ENCODE data around the gene RER1.

The RER1 gene

GRCh38 chr1:2388004-2388913 is 3.4 kb upstream of the RER1 start:
- DNase-seq (ENCODE audit: low read depth in 2 of 3, low spot score in 2 of 3) = no peak

- DNase-seq (ENCODE audit: low read depth in 2 of 3, low spot score in 2 of 3) = no peak
Observed at GRCh38 chr1:2389644-2390043, 2.0 kb upstream of the RER1 start.

- no peak for DNase-seq (ENCODE audit: low read depth in 2 of 3, low spot score in 2 of 3)
Observed at GRCh38 chr1:2391931-2392509, 379 bp downstream of the RER1 start.

GRCh38 chr1:2392686-2393085 is 1.0 kb downstream of the RER1 start:
- DNase-seq (ENCODE audit: low read depth in 2 of 3, low spot score in 2 of 3) = no peak

GRCh38 chr1:2393471-2393877 is 1.8 kb downstream of the RER1 start:
- DNase-seq (ENCODE audit: low read depth in 2 of 3, low spot score in 2 of 3) = no peak

- DNase-seq (ENCODE audit: low read depth in 2 of 3, low spot score in 2 of 3) = no peak
Observed at GRCh38 chr1:2394220-2394619, 2.6 kb downstream of the RER1 start.

GRCh38 chr1:2394761-2395160 is 3.1 kb downstream of the RER1 start:
- no peak for DNase-seq (ENCODE audit: low read depth in 2 of 3, low spot score in 2 of 3)

GRCh38 chr1:2395245-2395644 is 3.6 kb downstream of the RER1 start:
- no peak for DNase-seq (ENCODE audit: low read depth in 2 of 3, low spot score in 2 of 3)

- DNase-seq (ENCODE audit: low read depth in 2 of 3, low spot score in 2 of 3) = no peak
Observed at GRCh38 chr1:2396059-2396458, 4.4 kb downstream of the RER1 start.

GRCh38 chr1:2396476-2396875 is 4.8 kb downstream of the RER1 start:
- no peak for DNase-seq (ENCODE audit: low read depth in 2 of 3, low spot score in 2 of 3)

GRCh38 chr1:2397007-2397679 is 5.5 kb downstream of the RER1 start:
- DNase-seq (ENCODE audit: low read depth in 2 of 3, low spot score in 2 of 3) = no peak

- no peak for DNase-seq (ENCODE audit: low read depth in 2 of 3, low spot score in 2 of 3)
Observed at GRCh38 chr1:2398871-2399270, 7.2 kb downstream of the RER1 start.

- no peak for DNase-seq (ENCODE audit: low read depth in 2 of 3, low spot score in 2 of 3)
Observed at GRCh38 chr1:2399890-2400575, 8.4 kb downstream of the RER1 start.

GRCh38 chr1:2400576-2400909 is 8.9 kb downstream of the RER1 start:
- no peak for DNase-seq (ENCODE audit: low read depth in 2 of 3, low spot score in 2 of 3)

- DNase-seq (ENCODE audit: low read depth in 2 of 3, low spot score in 2 of 3) = no peak
Observed at GRCh38 chr1:2400950-2401649, 9.5 kb downstream of the RER1 start.

- no peak for DNase-seq (ENCODE audit: low read depth in 2 of 3, low spot score in 2 of 3)
Observed at GRCh38 chr1:2402420-2402819, 10.8 kb downstream of the RER1 start.

GRCh38 chr1:2403273-2403672 is 11.6 kb downstream of the RER1 start:
- no peak for DNase-seq (ENCODE audit: low read depth in 2 of 3, low spot score in 2 of 3)

- DNase-seq (ENCODE audit: low read depth in 2 of 3, low spot score in 2 of 3) = no peak
Observed at GRCh38 chr1:2404142-2404889, 12.7 kb downstream of the RER1 start.

- no peak for DNase-seq (ENCODE audit: low read depth in 2 of 3, low spot score in 2 of 3)
Observed at GRCh38 chr1:2404890-2405511, 13.4 kb downstream of the RER1 start.
